ENCODE data around the gene FOSB.

FOSB gene

GRCh38 chr19:45448887-45449299, 18.9 kb upstream of the FOSB start:
- DNase-seq (ENCODE audit: low read depth) = peak; percentile 78
- no peak for TF ChIP-seq CTCF (conservative IDR thresholded peaks at IDR 0.05; ENCODE audit: low read depth, low read length)
- no peak overlapping the region for H3K4me3 ChIP-seq (ENCODE audit: low read depth, low read length)

- DNase-seq (ENCODE audit: low read depth) = no peak
- TF ChIP-seq CTCF (conservative IDR thresholded peaks at IDR 0.05; ENCODE audit: low read depth, low read length) = no peak
- H3K4me3 ChIP-seq (ENCODE audit: low read depth, low read length) = peak overlapping the region; percentile 60
Observed at GRCh38 chr19:45450012-45450333, 17.8 kb upstream of the FOSB start.

GRCh38 chr19:45451131-45451849, 16.5 kb upstream of the FOSB start:
- peak overlapping the region; percentile 77 for H3K4me3 ChIP-seq (ENCODE audit: low read depth, low read length)
- peak; percentile 88 for DNase-seq (ENCODE audit: low read depth)
- no peak for TF ChIP-seq CTCF (conservative IDR thresholded peaks at IDR 0.05; ENCODE audit: low read depth, low read length)

- DNase-seq (ENCODE audit: low read depth) = no peak
- H3K4me3 ChIP-seq (ENCODE audit: low read depth, low read length) = no peak overlapping the region
Observed at GRCh38 chr19:45451850-45452387, 15.9 kb upstream of the FOSB start.

GRCh38 chr19:45455707-45456499, 11.9 kb upstream of the FOSB start:
- DNase-seq (ENCODE audit: low read depth) = peak; percentile 99
- peak overlapping the region; percentile 33 for H3K4me3 ChIP-seq (ENCODE audit: low read depth, low read length)
- TF ChIP-seq CTCF (conservative IDR thresholded peaks at IDR 0.05; ENCODE audit: low read depth, low read length) = no peak

More at GRCh38 chr19:45451850-45452387, 15.9 kb upstream of the FOSB start:
- TF ChIP-seq CTCF (conservative IDR thresholded peaks at IDR 0.05; ENCODE audit: low read depth, low read length) = no peak

- TF ChIP-seq CTCF (conservative IDR thresholded peaks at IDR 0.05; ENCODE audit: low read depth, low read length) = no peak
- DNase-seq (ENCODE audit: low read depth) = no peak
- H3K4me3 ChIP-seq (ENCODE audit: low read depth, low read length) = no peak overlapping the region
Observed at GRCh38 chr19:45456500-45456815, 11.3 kb upstream of the FOSB start.
